ENCODE data around the gene SLC49A3.
A peak's percentile ranks its signal among the peaks of the same experiment; 100 is the strongest.
"Not testable (repeated sequence)": the region's sequence is repeated elsewhere in the genome, so short reads cannot be mapped to it uniquely, and the experiment has no call there.

SLC49A3 gene

GRCh38 chr4:650951-651883 is 37.7 kb downstream of the SLC49A3 start:
- DNase-seq, result no peak

- no peak for DNase-seq
Measured at GRCh38 chr4:650461-650860, 38.5 kb downstream of the SLC49A3 start.

- no peak for DNase-seq
Measured at GRCh38 chr4:649751-650310, 39.1 kb downstream of the SLC49A3 start.

- no peak for DNase-seq
Measured at GRCh38 chr4:649293-649625, 39.7 kb downstream of the SLC49A3 start.

GRCh38 chr4:648579-649292 is 40.2 kb downstream of the SLC49A3 start:
- no peak for DNase-seq

GRCh38 chr4:647481-647880 is 41.5 kb downstream of the SLC49A3 start:
- DNase-seq, result no peak

- peak; percentile 33 for DNase-seq
Measured at GRCh38 chr4:646460-646859, 42.5 kb downstream of the SLC49A3 start.

- DNase-seq, result not testable (repeated sequence)
Measured at GRCh38 chr4:642366-642765, 46.6 kb downstream of the SLC49A3 start.

GRCh38 chr4:637536-638280 is 51.2 kb downstream of the SLC49A3 start:
- no peak for DNase-seq

GRCh38 chr4:636628-637159 is 52.3 kb downstream of the SLC49A3 start:
- no peak for DNase-seq

GRCh38 chr4:635851-636627 is 52.9 kb downstream of the SLC49A3 start:
- no peak for DNase-seq

- DNase-seq, result not testable (repeated sequence)
Measured at GRCh38 chr4:635066-635835, 53.7 kb downstream of the SLC49A3 start.

- DNase-seq, result no peak
Measured at GRCh38 chr4:634599-634985, 54.4 kb downstream of the SLC49A3 start.

GRCh38 chr4:633976-634598 is 54.9 kb downstream of the SLC49A3 start:
- DNase-seq, result no peak

- no peak for DNase-seq
Measured at GRCh38 chr4:633406-633805, 55.5 kb downstream of the SLC49A3 start.

- no peak for DNase-seq
Measured at GRCh38 chr4:632926-633325, 56.0 kb downstream of the SLC49A3 start.

GRCh38 chr4:632196-632790 is 56.7 kb downstream of the SLC49A3 start:
- no peak for DNase-seq
